NT2/D1 (cell line): Measurements from ENCODE around the gene TMCC1.

ENCODE experiments used
- YY1 ChIP-seq: IDR thresholded peaks from 2 replicates; pipeline ENCODE4 v1.6.1; 2011; ENCODE audit not compliant: insufficient read length, insufficient read depth
- ZNF274 ChIP-seq: IDR thresholded peaks from 2 replicates; pipeline ENCODE4 v1.6.1; 2011; ENCODE audit warnings: mild to moderate bottlenecking, low read depth, low read length

DNA sequence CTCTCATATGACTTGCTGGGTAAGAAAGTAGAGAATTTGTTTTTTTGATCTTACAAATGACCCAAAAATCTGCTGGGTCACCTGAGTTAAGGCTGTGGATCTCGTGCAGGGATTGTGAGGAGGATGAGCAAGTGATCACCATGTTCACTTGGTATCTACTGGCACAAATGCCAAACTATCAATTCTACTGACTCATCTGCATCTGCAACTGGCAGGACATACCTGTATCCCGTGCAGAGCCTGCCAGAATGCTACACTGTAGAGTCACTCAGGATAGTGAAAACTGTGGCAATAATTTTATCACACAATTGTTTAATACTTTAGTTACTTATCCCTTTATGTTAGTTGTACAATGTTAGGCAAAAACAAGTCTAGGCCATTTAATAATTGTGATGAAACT lies 157.4 kb downstream of the TMCC1 start:
- TF ChIP-seq YY1 (no peak), ZNF274 (no peak)
